ENCODE data around the gene COASY. TPM values are rescaled to one million over a fixed set of nuclear protein-coding genes. Genes with fewer than 3 reads are reported as not detected.

COASY gene
- total RNA-seq, 1 experiment from 2014 or later = 131 TPM

- Mint-ChIP-seq H3K27me3 (ENCODE audit: low read depth) (no peaks in the 10 kb centered on the region), H3K9me3 (no peaks in the 10 kb centered on the region), H3K27ac (no peak overlapping the region; the same call in 1 of the 2 replicates), H3K36me3 (peaks cover 52% of the 10 kb centered on the region), H3K4me1 (peaks cover 16% of the 10 kb centered on the region), H3K4me3 (no peak overlapping the region)
- DNase-seq (ENCODE audit: low spot score) = no peak
- POLR2A ChIA-PET = no interaction called here
- TF ChIP-seq TEAD1 (CRISPR knock-in tag; IDR thresholded peaks at IDR 0.05) = no peak
- no peak for TF ChIP-seq CTCF (IDR thresholded peaks at IDR 0.05)
- no peak for TF ChIP-seq TP53 (CRISPR knock-in tag; IDR thresholded peaks at IDR 0.05)
- no peak for TF ChIP-seq ELF4 (CRISPR knock-in tag; IDR thresholded peaks at IDR 0.05; ENCODE audit: low read depth)
- TF ChIP-seq E2F1 (CRISPR knock-in tag; IDR thresholded peaks at IDR 0.05) = no peak
- TF ChIP-seq ZMAT4 (CRISPR knock-in tag; IDR thresholded peaks at IDR 0.05) = no peak
- TF ChIP-seq ERG (CRISPR knock-in tag; IDR thresholded peaks at IDR 0.05) = no peak
- TF ChIP-seq CDX4 (CRISPR knock-in tag; IDR thresholded peaks at IDR 0.05; ENCODE audit: borderline replicate concordance) = no peak
- no peak for ATAC-seq
- CTCF ChIA-PET = interaction anchor here (0.8 kb wide), 1 partner anchor 25 kb away, joined by 3 read pairs; no protein-coding TSS in a partner anchor
Measured at GRCh38 chr17:42573095-42573494, 11.1 kb downstream of the COASY start.

- no peak for DNase-seq (ENCODE audit: low spot score)
- no peak for TF ChIP-seq ZMAT4 (CRISPR knock-in tag; IDR thresholded peaks at IDR 0.05)
- TF ChIP-seq ZNF121 (CRISPR knock-in tag; IDR thresholded peaks at IDR 0.05) = no peak
- no peak for TF ChIP-seq AFF4 (CRISPR knock-in tag; IDR thresholded peaks at IDR 0.05; ENCODE audit: borderline replicate concordance)
- no peak for TF ChIP-seq NFYB (CRISPR knock-in tag; conservative IDR thresholded peaks at IDR 0.05; ENCODE audit: low read depth)
- no peak for TF ChIP-seq SMAD4 (CRISPR knock-in tag; IDR thresholded peaks at IDR 0.05)
- TF ChIP-seq ATF3 (CRISPR knock-in tag; conservative IDR thresholded peaks at IDR 0.05) = no peak
- TF ChIP-seq ZNF281 (CRISPR knock-in tag; IDR thresholded peaks at IDR 0.05) = no peak
- no peak for TF ChIP-seq ZBTB43 (CRISPR knock-in tag; IDR thresholded peaks at IDR 0.05)
- ATAC-seq = no peak
- POLR2A ChIA-PET = no interaction called here
- H3K4me3 Mint-ChIP-seq = no peak overlapping the region
- H3K4me1 Mint-ChIP-seq = peaks cover 20% of the 10 kb centered on the region
- peaks cover 43% of the 10 kb centered on the region for H3K36me3 Mint-ChIP-seq
- H3K9me3 Mint-ChIP-seq = no peaks in the 10 kb centered on the region
- H3K27me3 Mint-ChIP-seq (ENCODE audit: low read depth) = no peaks in the 10 kb centered on the region
- H3K27ac Mint-ChIP-seq = no peak overlapping the region
- CTCF ChIA-PET = no interaction called here
Measured at GRCh38 chr17:42574463-42574862, 12.5 kb downstream of the COASY start.

All from WTC11 (cell line).